IPS DF 6.9 (cell line): ENCODE data around the gene ADCY9.

Source experiments
- DNase-seq: peaks from one replicate; pipeline ENCODE4 v3.0.0-alpha.2; 2013; ENCODE audit warnings: low read depth, low spot score
- H3K27ac ChIP-seq: one replicate; pipeline ENCODE4 v1.5.1; 2013; ENCODE audit warnings: low read length, control low read depth
- H3K27me3 ChIP-seq: 2 replicates; pipeline ENCODE4 v1.6.1; 2013; ENCODE audit warnings: mild to moderate bottlenecking, low read length; ENCODE audit not compliant: control insufficient read depth, insufficient read depth
- H3K36me3 ChIP-seq: 2 replicates; pipeline ENCODE4 v1.6.1; 2013; ENCODE audit warnings: low read length; ENCODE audit not compliant: control insufficient read depth, insufficient read depth
- H3K4me1 ChIP-seq: 2 replicates; pipeline ENCODE4 v1.6.1; 2013; ENCODE audit warnings: low read length; ENCODE audit not compliant: control insufficient read depth, insufficient read depth
- H3K4me3 ChIP-seq: 2 replicates; pipeline ENCODE4 v1.5.1; 2013; ENCODE audit warnings: mild to moderate bottlenecking, low read length
- H3K9me3 ChIP-seq: 2 replicates; pipeline ENCODE4 v1.6.1; 2013; ENCODE audit warnings: low read length, inconsistent platforms; ENCODE audit not compliant: control insufficient read depth, insufficient read depth
- WGBS: extraction: QIAGEN DNeasy Blood & Tissue Kit; methylation state at CpG from one replicate; pipeline ENCODE4 v1.1.7; 2013; ENCODE audit warnings: mixed read lengths, missing lambda C conversion rate; ENCODE audit not compliant: insufficient read length, insufficient coverage; 5-methylcytosine and 5-hydroxymethylcytosine counted together

The ADCY9 gene

GRCh38 chr16:4016005-4016352 is 100.3 kb downstream of the ADCY9 start:
- H3K27me3 ChIP-seq: no peaks in the 10 kb centered on the region
- H3K36me3 ChIP-seq: no peaks in the 10 kb centered on the region
- H3K27ac ChIP-seq: no peak overlapping the region
- no CpG with 5 or more reads among the region's 3 CpGs for WGBS
- no peak overlapping the region for H3K4me3 ChIP-seq
- H3K4me1 ChIP-seq: peaks cover 5% of the 10 kb centered on the region
- no peak for DNase-seq
- no peaks in the 10 kb centered on the region for H3K9me3 ChIP-seq

- H3K4me1 ChIP-seq: peaks cover 7% of the 10 kb centered on the region
- DNase-seq: no peak
- no CpG with 5 or more reads among the region's 20 CpGs for WGBS
- H3K27me3 ChIP-seq: no peaks in the 10 kb centered on the region
- H3K4me3 ChIP-seq: no peak overlapping the region
- H3K9me3 ChIP-seq: no peaks in the 10 kb centered on the region
- H3K27ac ChIP-seq: no peak overlapping the region
- no peaks in the 10 kb centered on the region for H3K36me3 ChIP-seq
These were observed 100.8 kb downstream of the ADCY9 start for GRCh38 chr16:4015275-4016004.

- no CpG with 5 or more reads among the region's 15 CpGs for WGBS
- Histone ChIP-seq H3K27me3 (no peaks in the 10 kb centered on the region), H3K36me3 (no peaks in the 10 kb centered on the region), H3K27ac (no peak overlapping the region), H3K9me3 (no peaks in the 10 kb centered on the region), H3K4me1 (peaks cover 7% of the 10 kb centered on the region), H3K4me3 (no peak overlapping the region)
- no peak for DNase-seq
These were observed 104.2 kb downstream of the ADCY9 start for GRCh38 chr16:4011940-4012629.

- Histone ChIP-seq H3K36me3 (no peaks in the 10 kb centered on the region), H3K4me3 (no peak overlapping the region), H3K27me3 (no peaks in the 10 kb centered on the region), H3K4me1 (peaks cover 7% of the 10 kb centered on the region), H3K9me3 (no peaks in the 10 kb centered on the region), H3K27ac (no peak overlapping the region)
- no CpG with 5 or more reads among the region's 20 CpGs for WGBS
- DNase-seq: no peak
These were observed 104.9 kb downstream of the ADCY9 start for GRCh38 chr16:4011225-4011939.

GRCh38 chr16:4010225-4011158 is 105.8 kb downstream of the ADCY9 start:
- Histone ChIP-seq H3K36me3 (no peaks in the 10 kb centered on the region), H3K9me3 (no peaks in the 10 kb centered on the region), H3K27ac (no peak overlapping the region), H3K4me3 (no peak overlapping the region), H3K4me1 (peaks cover 6% of the 10 kb centered on the region), H3K27me3 (no peaks in the 10 kb centered on the region)
- WGBS: no CpG with 5 or more reads among the region's 32 CpGs
- DNase-seq: no peak

GRCh38 chr16:4009177-4009576 is 107.1 kb downstream of the ADCY9 start:
- no CpG with 5 or more reads among the region's 6 CpGs for WGBS
- H3K4me3 ChIP-seq: no peak overlapping the region
- H3K4me1 ChIP-seq: peaks cover 6% of the 10 kb centered on the region
- no peaks in the 10 kb centered on the region for H3K27me3 ChIP-seq
- no peak for DNase-seq
- no peaks in the 10 kb centered on the region for H3K9me3 ChIP-seq
- H3K27ac ChIP-seq: no peak overlapping the region
- no peaks in the 10 kb centered on the region for H3K36me3 ChIP-seq

- H3K36me3 ChIP-seq: no peaks in the 10 kb centered on the region
- no peak overlapping the region for H3K4me3 ChIP-seq
- WGBS: no CpG with 5 or more reads among the region's 5 CpGs
- H3K27ac ChIP-seq: no peak overlapping the region
- peaks cover 6% of the 10 kb centered on the region for H3K4me1 ChIP-seq
- no peak for DNase-seq
- no peaks in the 10 kb centered on the region for H3K27me3 ChIP-seq
- H3K9me3 ChIP-seq: no peaks in the 10 kb centered on the region
These were observed 108.1 kb downstream of the ADCY9 start for GRCh38 chr16:4008116-4008515.

GRCh38 chr16:4006397-4006999 is 109.7 kb downstream of the ADCY9 start:
- no CpG with 5 or more reads among the region's 12 CpGs for WGBS
- Histone ChIP-seq H3K4me3 (no peak overlapping the region), H3K27me3 (no peaks in the 10 kb centered on the region), H3K27ac (no peak overlapping the region), H3K4me1 (peaks cover 6% of the 10 kb centered on the region), H3K36me3 (no peaks in the 10 kb centered on the region), H3K9me3 (no peaks in the 10 kb centered on the region)
- DNase-seq: no peak

GRCh38 chr16:4005731-4006130 is 110.5 kb downstream of the ADCY9 start:
- DNase-seq: no peak
- Histone ChIP-seq H3K9me3 (no peaks in the 10 kb centered on the region), H3K27me3 (no peaks in the 10 kb centered on the region), H3K27ac (no peak overlapping the region), H3K4me3 (no peak overlapping the region), H3K4me1 (peaks cover under 1% of the 10 kb centered on the region; the same call in 1 of the 2 replicates), H3K36me3 (no peaks in the 10 kb centered on the region)
- no CpG with 5 or more reads among the region's 13 CpGs for WGBS
